IMR-90 (cell line): ENCODE data around the gene GRAMD1A. TPM values are rescaled to one million over a fixed set of nuclear protein-coding genes. Genes with fewer than 3 reads are reported as not detected.

ENCODE experiments used
- ATAC-seq: fragments of 200-7000 bp; cut with Tn5 transposase; 2 replicates; pipeline ENCODE4 v1.9.1; 2020; ENCODE audit warnings: low read depth, mild to moderate bottlenecking, moderate library complexity
- BruUV-seq: library from RNA; stranded (reverse); fragments of 400-500 nt; replicated peaks from 2 replicates; lab custom pipeline; 2021; lab: Mats Ljungman, UMichigan
- CTCF ChIA-PET: fragments of 300-600 bp; formaldehyde crosslinking; extraction: SDS; loops from one replicate; lab custom pipeline; 2021; ENCODE audit warnings: antibody characterized with exemption; lab: Yijun Ruan, JAX
- POLR2A ChIA-PET: fragments of 300-600 bp; sonication (Branson Sonifier 250); formaldehyde crosslinking; loops from one replicate; lab custom pipeline; 2022; ENCODE audit warnings: antibody characterized with exemption; ENCODE audit not compliant: unreplicated experiment; lab: Charles Lee
- DNase-seq: peaks from one replicate; pipeline ENCODE4 v3.0.0; 2013
- H2AFZ ChIP-seq: replicated peaks from 2 replicates; pipeline ENCODE3; 2013; ENCODE audit warnings: low read length, mild to moderate bottlenecking; ENCODE audit not compliant: poor library complexity
- H2AK5ac ChIP-seq: 2 replicates; pipeline ENCODE4 v1.6.1; 2013; ENCODE audit warnings: low read depth, low read length, inconsistent platforms
- H2AK9ac ChIP-seq: replicated peaks from 2 replicates; pipeline ENCODE3; 2013; ENCODE audit warnings: mild to moderate bottlenecking, low read depth, low read length, moderate library complexity; ENCODE audit not compliant: poor library complexity
- H2BK120ac ChIP-seq: 2 replicates; pipeline ENCODE4 v1.6.1; 2013; ENCODE audit warnings: low read depth, low read length, inconsistent platforms
- H2BK15ac ChIP-seq: 3 replicates; pipeline ENCODE4 v1.6.1; 2013; ENCODE audit warnings: low read depth, low read length, inconsistent platforms
- H2BK20ac ChIP-seq: 2 replicates; pipeline ENCODE4 v1.6.1; 2013; ENCODE audit warnings: low read depth, mild to moderate bottlenecking, inconsistent platforms, low read length, moderate library complexity
- H2BK5ac ChIP-seq: 2 replicates; pipeline ENCODE4 v1.6.1; 2013; ENCODE audit warnings: mild to moderate bottlenecking, low read depth, low read length, inconsistent platforms; ENCODE audit not compliant: poor library complexity, severe bottlenecking
- H3K14ac ChIP-seq: replicated peaks from 2 replicates; pipeline ENCODE4 v1.6.1; 2013; ENCODE audit warnings: low read depth, low read length, inconsistent platforms
- H3K18ac ChIP-seq: 2 replicates; pipeline ENCODE4 v1.6.1; 2013; ENCODE audit warnings: low read depth, low read length, control low read depth
- H3K23ac ChIP-seq: 2 replicates; pipeline ENCODE4 v1.6.1; 2013; ENCODE audit warnings: low read depth, low read length, inconsistent platforms
- H3K27ac ChIP-seq: 2 replicates; pipeline ENCODE4 v1.5.1; 2013; ENCODE audit warnings: mild to moderate bottlenecking, control low read depth, low read length; ENCODE audit not compliant: insufficient read depth
- H3K27me3 ChIP-seq: 2 replicates; pipeline ENCODE4 v1.6.1; 2013; ENCODE audit warnings: low read length; ENCODE audit not compliant: control insufficient read depth, insufficient read depth
- H3K36me3 ChIP-seq: 2 replicates; pipeline ENCODE4 v1.6.1; 2013; ENCODE audit warnings: low read length, mixed read lengths; ENCODE audit not compliant: control insufficient read depth, insufficient read depth
- H3K4ac ChIP-seq: 2 replicates; pipeline ENCODE4 v1.6.1; 2013; ENCODE audit warnings: low read depth, low read length, inconsistent platforms
- H3K4me1 ChIP-seq: 2 replicates; pipeline ENCODE4 v1.6.1; 2013; ENCODE audit warnings: low read length, mixed read lengths; ENCODE audit not compliant: control insufficient read depth, insufficient read depth
- H3K4me2 ChIP-seq: 2 replicates; pipeline ENCODE4 v1.6.1; 2013; ENCODE audit warnings: low read depth, mild to moderate bottlenecking, control low read depth, low read length, moderate library complexity
- H3K4me3 ChIP-seq: 2 replicates; pipeline ENCODE4 v1.5.1; 2013; ENCODE audit warnings: low read depth, mild to moderate bottlenecking, control low read depth, low read length, moderate library complexity; ENCODE audit not compliant: insufficient read depth
- H3K56ac ChIP-seq: 2 replicates; pipeline ENCODE4 v1.6.1; 2013; ENCODE audit warnings: low read length, inconsistent platforms; ENCODE audit not compliant: insufficient read depth; ENCODE audit errors: extremely low read depth
- H3K79me1 ChIP-seq, 2 experiments: 2 replicates each; pipeline ENCODE4 v1.6.1; 2013; ENCODE audit warnings: low read length in 2 of 2, inconsistent platforms in 1 of 2, low read depth in 1 of 2
- H3K9ac ChIP-seq: 2 replicates; pipeline ENCODE4 v1.6.1; 2013; ENCODE audit warnings: low read depth, low read length, control low read depth
- H3K9me1 ChIP-seq: 2 replicates; pipeline ENCODE4 v1.6.1; 2013; ENCODE audit warnings: low read length, inconsistent platforms; ENCODE audit not compliant: insufficient read depth
- H3K9me3 ChIP-seq: 2 replicates; pipeline ENCODE4 v1.6.1; 2013; ENCODE audit warnings: low read length; ENCODE audit not compliant: control insufficient read depth, insufficient read depth
- H4K20me1 ChIP-seq: 2 replicates; pipeline ENCODE4 v1.6.1; 2013; ENCODE audit warnings: low read length, inconsistent platforms; ENCODE audit not compliant: insufficient read depth
- H4K5ac ChIP-seq: 2 replicates; pipeline ENCODE4 v1.6.1; 2013; ENCODE audit warnings: mild to moderate bottlenecking, low read depth, low read length, control low read depth
- H4K8ac ChIP-seq, 2 experiments: 2 replicates each; pipeline ENCODE4 v1.6.1; 2013; ENCODE audit warnings: low read depth in 2 of 2, low read length in 2 of 2, control low read depth in 1 of 2, inconsistent platforms in 1 of 2
- H4K91ac ChIP-seq: 2 replicates; pipeline ENCODE4 v1.6.1; 2013; ENCODE audit warnings: low read depth, low read length, inconsistent platforms; ENCODE audit not compliant: insufficient read depth
- BHLHE40 ChIP-seq: fragments of 150-350 bp; IDR thresholded peaks from 2 replicates; pipeline ENCODE4 v1.6.1; 2016; ENCODE audit warnings: mild to moderate bottlenecking, low read depth, low read length
- CEBPB ChIP-seq: IDR thresholded peaks from 2 replicates; pipeline ENCODE4 v1.6.1; 2012; ENCODE audit warnings: low read depth, low read length, improper control_type of control experiment
- CHD1 ChIP-seq: IDR thresholded peaks from 2 replicates; pipeline ENCODE4 v1.6.1; 2012; ENCODE audit warnings: low read depth, low read length, improper control_type of control experiment
- FOS ChIP-seq: fragments of 150-350 bp; IDR thresholded peaks from 2 replicates; pipeline ENCODE4 v1.6.1; 2016; ENCODE audit warnings: low read depth, low read length
- MAFK ChIP-seq: IDR thresholded peaks from 2 replicates; pipeline ENCODE4 v1.6.1; 2012; ENCODE audit warnings: low read depth, low read length, improper control_type of control experiment
- MAZ ChIP-seq: IDR thresholded peaks from 2 replicates; pipeline ENCODE4 v1.6.1; 2012; ENCODE audit warnings: low read depth, mild to moderate bottlenecking, low read length, improper control_type of control experiment, moderate library complexity, borderline replicate concordance
- MXI1 ChIP-seq: IDR thresholded peaks from 2 replicates; pipeline ENCODE4 v1.6.1; 2012; ENCODE audit warnings: low read depth, mild to moderate bottlenecking, low read length, moderate library complexity, borderline replicate concordance
- NFE2L2 ChIP-seq: fragments of 150-350 bp; IDR thresholded peaks from 2 replicates; pipeline ENCODE4 v1.6.1; 2016; ENCODE audit warnings: low read depth, mild to moderate bottlenecking, low read length
- RAD21 ChIP-seq: IDR thresholded peaks from 2 replicates; pipeline ENCODE4 v1.6.1; 2012; ENCODE audit warnings: low read length, improper control_type of control experiment
- RCOR1 ChIP-seq: IDR thresholded peaks from 2 replicates; pipeline ENCODE4 v1.6.1; 2012; ENCODE audit warnings: mild to moderate bottlenecking, low read length, improper control_type of control experiment; ENCODE audit not compliant: insufficient replicate concordance
- RFX5 ChIP-seq: IDR thresholded peaks from 2 replicates; pipeline ENCODE4 v1.8.0; 2012; ENCODE audit warnings: low read depth, mild to moderate bottlenecking, low read length, moderate library complexity
- SMC3 ChIP-seq: fragments of 150-350 bp; IDR thresholded peaks from 2 replicates; pipeline ENCODE4 v1.6.1; 2016; ENCODE audit warnings: low read depth, mild to moderate bottlenecking, antibody characterized with exemption, low read length, moderate library complexity
- WGBS, 2 experiments: methylation state at CpG; one replicate each; pipeline versions ENCODE4 v1.1.5 to v1.1.7; 2013; ENCODE audit warnings: missing lambda C conversion rate in 2 of 2; ENCODE audit not compliant: insufficient read length in 1 of 2; ENCODE audit errors: extremely low coverage in 2 of 2; 5-methylcytosine and 5-hydroxymethylcytosine counted together
- dilution Hi-C: fragments of 300-500 bp; cut with HindIII; formaldehyde crosslinking; loops from one replicate; pipeline ENCODE4 v1.14.3; 2018; ENCODE audit warnings: low sequenced_read_pairs; ENCODE audit not compliant: unreplicated experiment
- in situ Hi-C: fragments of 300-500 bp; cut with MboI; formaldehyde crosslinking; loops from 3 replicates; pipeline ENCODE4 v1.14.3; 2019; ENCODE audit warnings: low sequenced_read_pairs, inconsistent platforms, mixed read lengths
- intact Hi-C: fragments of 100-400 bp; cut with micrococcal nuclease; formaldehyde crosslinking; loops from 2 replicates; pipeline ENCODE4 v1.10.0; 2022
- polyA plus RNA-seq, 3 experiments: library from polyadenylated mRNA; depleted of rRNA; stranded (reverse); fragments of >200 nt; gene quantifications; 2 replicates each; pipeline ENCODE4 v1.2.3, GENCODE V29; 2012; ENCODE audit warnings: low replicate concordance in 1 of 3
- total RNA-seq: library from RNA; depleted of rRNA; stranded (reverse); fragments of >200 nt; gene quantifications from 2 replicates; pipeline ENCODE4 v1.2.3, GENCODE V29; 2012
- TF ChIP-seq, protein P1 (sequence below): fragments of 150-350 bp; IDR thresholded peaks from 2 replicates; pipeline ENCODE4 v1.6.1; 2016; ENCODE audit warnings: low read depth, mild to moderate bottlenecking, low read length, moderate library complexity, borderline replicate concordance
- TF ChIP-seq, protein P2 (sequence below): fragments of 150-350 bp; IDR thresholded peaks from 2 replicates; pipeline ENCODE4 v1.6.1; 2017; ENCODE audit warnings: mild to moderate bottlenecking, antibody characterized with exemption, low read length, low read depth
- TF ChIP-seq, protein P3 (sequence below): conservative IDR thresholded peaks from 2 replicates; pipeline ENCODE4 v1.5.1; 2012; ENCODE audit warnings: mild to moderate bottlenecking, low read depth, low read length, improper control_type of control experiment

The GRAMD1A gene
- total and polyA plus RNA-seq, 2 of the 4 experiments (the other 2 are of a cell fraction): 11.1 to 63.0 TPM

DNA sequence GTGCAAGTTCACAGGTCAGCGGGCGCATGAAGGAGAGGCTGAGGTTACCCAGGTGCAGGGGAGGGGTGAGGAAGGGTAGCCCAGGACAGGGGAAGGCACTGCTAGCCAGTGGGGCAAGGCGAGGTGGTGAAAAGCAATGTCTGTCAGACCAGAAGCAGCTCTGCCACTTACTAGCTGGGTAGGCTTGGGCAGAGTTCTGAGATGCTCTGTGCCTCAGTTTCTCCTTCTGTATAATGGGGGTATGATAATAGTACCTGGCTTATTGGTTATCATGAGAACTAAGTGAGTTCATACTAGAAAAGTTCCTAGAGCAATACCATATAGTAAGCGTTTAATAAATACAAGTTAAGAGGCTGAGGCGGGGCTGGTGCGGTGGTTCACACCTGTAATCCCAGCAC, 15.8 kb downstream of the GRAMD1A start:
- H2AFZ ChIP-seq: no peak overlapping the region
- no peaks in the 10 kb centered on the region for H3K27me3 ChIP-seq
- H3K56ac ChIP-seq: no peak overlapping the region
- no peaks in the 10 kb centered on the region for H3K9me3 ChIP-seq
- H2AK9ac ChIP-seq: no peak overlapping the region
- no peak overlapping the region for H3K9ac ChIP-seq
- POLR2A ChIA-PET: no interaction called here
- no peak overlapping the region for H4K5ac ChIP-seq
- ATAC-seq (no peak), DNase-seq (no peak)
- no peak overlapping the region for H3K14ac ChIP-seq
- no peak overlapping the region for H2BK20ac ChIP-seq
- CTCF ChIA-PET: no interaction called here
- no peak overlapping the region for H3K23ac ChIP-seq
- H2BK120ac ChIP-seq: no peak overlapping the region
- 0 out of 2 replicates have a peak, but pooled peaks cover 4% of the 10 kb centered on the region for H4K20me1 ChIP-seq
- 100% methylated on average over 2 of the region's 6 CpGs; no CpG with 5 or more reads in 1 of the 2 experiments for WGBS, 2 experiments
- H3K27ac ChIP-seq: no peak overlapping the region
- TF ChIP-seq BHLHE40: no peak
- TF ChIP-seq RAD21: no peak
- TF ChIP-seq RFX5: no peak
- no peak for TF ChIP-seq CEBPB
- TF ChIP-seq SMC3: no peak
- TF ChIP-seq, protein P1, sequence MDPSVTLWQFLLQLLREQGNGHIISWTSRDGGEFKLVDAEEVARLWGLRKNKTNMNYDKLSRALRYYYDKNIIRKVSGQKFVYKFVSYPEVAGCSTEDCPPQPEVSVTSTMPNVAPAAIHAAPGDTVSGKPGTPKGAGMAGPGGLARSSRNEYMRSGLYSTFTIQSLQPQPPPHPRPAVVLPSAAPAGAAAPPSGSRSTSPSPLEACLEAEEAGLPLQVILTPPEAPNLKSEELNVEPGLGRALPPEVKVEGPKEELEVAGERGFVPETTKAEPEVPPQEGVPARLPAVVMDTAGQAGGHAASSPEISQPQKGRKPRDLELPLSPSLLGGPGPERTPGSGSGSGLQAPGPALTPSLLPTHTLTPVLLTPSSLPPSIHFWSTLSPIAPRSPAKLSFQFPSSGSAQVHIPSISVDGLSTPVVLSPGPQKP: no peak
- TF ChIP-seq, protein P2, sequence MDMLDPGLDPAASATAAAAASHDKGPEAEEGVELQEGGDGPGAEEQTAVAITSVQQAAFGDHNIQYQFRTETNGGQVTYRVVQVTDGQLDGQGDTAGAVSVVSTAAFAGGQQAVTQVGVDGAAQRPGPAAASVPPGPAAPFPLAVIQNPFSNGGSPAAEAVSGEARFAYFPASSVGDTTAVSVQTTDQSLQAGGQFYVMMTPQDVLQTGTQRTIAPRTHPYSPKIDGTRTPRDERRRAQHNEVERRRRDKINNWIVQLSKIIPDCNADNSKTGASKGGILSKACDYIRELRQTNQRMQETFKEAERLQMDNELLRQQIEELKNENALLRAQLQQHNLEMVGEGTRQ: no peak
- TF ChIP-seq, protein P3, sequence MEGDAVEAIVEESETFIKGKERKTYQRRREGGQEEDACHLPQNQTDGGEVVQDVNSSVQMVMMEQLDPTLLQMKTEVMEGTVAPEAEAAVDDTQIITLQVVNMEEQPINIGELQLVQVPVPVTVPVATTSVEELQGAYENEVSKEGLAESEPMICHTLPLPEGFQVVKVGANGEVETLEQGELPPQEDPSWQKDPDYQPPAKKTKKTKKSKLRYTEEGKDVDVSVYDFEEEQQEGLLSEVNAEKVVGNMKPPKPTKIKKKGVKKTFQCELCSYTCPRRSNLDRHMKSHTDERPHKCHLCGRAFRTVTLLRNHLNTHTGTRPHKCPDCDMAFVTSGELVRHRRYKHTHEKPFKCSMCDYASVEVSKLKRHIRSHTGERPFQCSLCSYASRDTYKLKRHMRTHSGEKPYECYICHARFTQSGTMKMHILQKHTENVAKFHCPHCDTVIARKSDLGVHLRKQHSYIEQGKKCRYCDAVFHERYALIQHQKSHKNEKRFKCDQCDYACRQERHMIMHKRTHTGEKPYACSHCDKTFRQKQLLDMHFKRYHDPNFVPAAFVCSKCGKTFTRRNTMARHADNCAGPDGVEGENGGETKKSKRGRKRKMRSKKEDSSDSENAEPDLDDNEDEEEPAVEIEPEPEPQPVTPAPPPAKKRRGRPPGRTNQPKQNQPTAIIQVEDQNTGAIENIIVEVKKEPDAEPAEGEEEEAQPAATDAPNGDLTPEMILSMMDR: no peak
- TF ChIP-seq RCOR1: no peak
- no peak for TF ChIP-seq MAFK
- TF ChIP-seq MAZ: no peak
- TF ChIP-seq MXI1: no peak
- no peak for TF ChIP-seq CHD1
- no peak for TF ChIP-seq FOS
- no peak for TF ChIP-seq NFE2L2
- intact Hi-C loops (no loop called here), in situ Hi-C loops (no loop called here), dilution Hi-C loops (no loop called here)
- no peaks in the 10 kb centered on the region; the same call in 1 of the 2 replicates for H3K9me1 ChIP-seq
- H3K4me2 ChIP-seq: no peak overlapping the region
- H3K4me3 ChIP-seq: no peak overlapping the region
- no TSS peak for BruUV-seq
- H3K4me1 ChIP-seq: no peaks in the 10 kb centered on the region
- H3K36me3 ChIP-seq: peaks cover 75% of the 10 kb centered on the region
- H3K4ac ChIP-seq: no peak overlapping the region
- no peak overlapping the region for H4K91ac ChIP-seq
- no peak overlapping the region for H3K18ac ChIP-seq
- peaks cover 0 to 18% of the 10 kb centered on the region in 2 experiments; a peak in 3 of 4 replicates for H3K79me1 ChIP-seq
- H2BK15ac ChIP-seq: no peak overlapping the region
- H4K8ac ChIP-seq: no peak overlapping the region
- H2BK5ac ChIP-seq: no peak overlapping the region
- H2AK5ac ChIP-seq: no peak overlapping the region
